GM19438 (cell line): Measurements from ENCODE around the gene SLC14A1.
"Not testable (repeated sequence)": the region's sequence is repeated elsewhere in the genome, so short reads cannot be mapped to it uniquely, and the experiment has no call there.

ENCODE experiments used
- ATAC-seq: cut with Tn5 transposase; IDR thresholded peaks from one replicate; pipeline ENCODE4 v1.9.1; 2021; ENCODE audit warnings: low read depth; ENCODE audit not compliant: unreplicated experiment

SLC14A1 gene

GRCh38 chr18:45753286-45753685 lies 29.3 kb downstream of the SLC14A1 start:
- ATAC-seq: no peak

GRCh38 chr18:45755934-45756333 lies 32.0 kb downstream of the SLC14A1 start:
- no peak for ATAC-seq

DNA sequence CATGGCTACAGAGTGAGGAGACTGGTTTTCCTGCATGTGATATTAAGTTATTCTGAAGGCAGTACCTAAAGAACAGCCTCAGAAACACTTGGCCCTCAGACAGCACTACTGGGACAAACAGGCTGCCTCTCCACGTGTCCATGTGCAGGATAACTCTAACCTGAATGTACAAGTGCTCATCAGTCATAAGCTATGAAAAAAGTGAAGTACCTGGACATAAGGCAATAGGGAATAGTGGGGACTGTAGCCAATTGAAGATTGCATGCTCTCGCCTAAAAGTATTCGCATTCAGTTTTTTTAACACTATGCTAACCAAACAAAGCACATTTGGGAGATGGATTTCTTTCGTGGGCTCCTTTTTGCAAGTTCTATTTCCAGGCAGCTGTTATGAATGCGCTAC lies 33.0 kb downstream of the SLC14A1 start:
- no peak for ATAC-seq

DNA sequence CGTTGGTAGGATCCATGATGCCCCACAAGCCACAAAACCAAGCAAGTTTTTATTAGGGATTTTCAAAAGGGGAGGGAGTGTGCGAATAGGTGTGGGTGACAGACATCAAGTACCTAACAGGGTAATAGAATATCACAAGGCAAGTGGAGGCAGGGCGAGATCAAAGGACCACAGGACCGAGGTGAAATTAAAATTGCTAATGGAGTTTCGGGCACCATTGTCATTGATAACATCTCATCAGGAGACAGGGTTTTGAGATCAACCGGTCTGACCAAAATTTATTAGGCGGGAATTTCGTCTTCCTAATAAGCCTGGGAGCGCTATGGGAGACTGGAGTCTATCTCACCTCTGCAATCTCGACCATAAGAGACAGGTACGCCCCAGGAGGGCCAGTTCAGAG lies 33.7 kb downstream of the SLC14A1 start:
- not testable (repeated sequence) for ATAC-seq

GRCh38 chr18:45760462-45761036 lies 36.6 kb downstream of the SLC14A1 start:
- no peak for ATAC-seq

- ATAC-seq: no peak
Measured at GRCh38 chr18:45761512-45762114, 37.6 kb downstream of the SLC14A1 start.

DNA sequence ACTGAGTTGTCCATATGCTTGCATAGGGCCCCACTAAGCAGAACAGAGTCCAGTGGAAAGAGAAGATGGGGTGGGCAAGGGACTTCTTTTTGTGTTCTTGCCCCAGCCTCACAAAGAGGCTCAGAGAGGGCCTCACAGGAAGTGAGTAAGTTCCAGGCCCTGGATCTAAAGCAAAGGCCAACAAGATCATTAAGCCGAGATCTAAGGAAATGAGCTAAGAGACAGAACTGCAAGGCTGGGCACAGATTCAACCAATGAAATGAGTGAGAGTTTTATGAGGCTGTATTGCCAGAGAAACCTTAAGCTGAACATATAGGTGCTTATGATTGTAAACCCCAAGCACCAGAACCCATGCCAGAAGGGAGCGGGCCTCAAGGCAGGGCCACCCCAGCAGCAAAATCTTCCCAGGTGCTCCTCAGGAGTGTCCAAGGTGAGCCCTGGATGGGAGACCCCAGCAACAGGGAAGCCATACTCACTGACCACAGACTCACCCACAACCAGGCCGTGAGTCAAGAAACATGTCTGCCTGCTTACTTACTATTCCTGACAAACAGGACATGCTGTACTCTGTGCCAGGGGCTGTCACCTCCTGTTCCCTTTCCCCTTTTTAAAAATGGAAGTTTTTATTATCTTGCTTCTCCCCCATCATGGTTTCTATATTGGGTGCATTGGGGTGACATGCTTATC lies 40.2 kb downstream of the SLC14A1 start:
- ATAC-seq: no peak

GRCh38 chr18:45765796-45766195 lies 41.8 kb downstream of the SLC14A1 start:
- no peak for ATAC-seq

GRCh38 chr18:45771587-45772480 lies 47.9 kb downstream of the SLC14A1 start:
- ATAC-seq: no peak

GRCh38 chr18:45774065-45774521 lies 50.1 kb downstream of the SLC14A1 start:
- ATAC-seq: peak; percentile 60

- peak; percentile 64 for ATAC-seq
Measured at GRCh38 chr18:45775241-45775676, 51.3 kb downstream of the SLC14A1 start.

DNA sequence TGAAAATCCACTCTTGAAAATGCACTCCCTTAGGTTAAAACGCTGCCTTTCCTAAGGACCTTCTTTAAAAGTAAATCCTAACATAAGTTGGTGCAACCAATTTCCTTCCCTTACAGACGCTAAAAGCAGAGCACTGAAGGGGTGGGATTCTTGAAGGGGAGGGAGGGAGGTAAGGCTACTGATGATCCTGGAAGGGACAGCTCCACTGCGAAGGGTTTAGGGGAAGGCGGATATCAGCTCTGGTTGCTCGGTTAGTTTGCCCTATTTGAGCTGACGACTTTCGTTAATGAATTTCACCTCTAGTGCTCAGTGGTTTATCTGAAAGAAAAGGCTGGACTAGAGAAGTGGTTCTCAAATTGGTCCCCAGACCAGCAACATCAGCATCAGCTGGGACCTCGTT lies 51.8 kb downstream of the SLC14A1 start:
- no peak for ATAC-seq

DNA sequence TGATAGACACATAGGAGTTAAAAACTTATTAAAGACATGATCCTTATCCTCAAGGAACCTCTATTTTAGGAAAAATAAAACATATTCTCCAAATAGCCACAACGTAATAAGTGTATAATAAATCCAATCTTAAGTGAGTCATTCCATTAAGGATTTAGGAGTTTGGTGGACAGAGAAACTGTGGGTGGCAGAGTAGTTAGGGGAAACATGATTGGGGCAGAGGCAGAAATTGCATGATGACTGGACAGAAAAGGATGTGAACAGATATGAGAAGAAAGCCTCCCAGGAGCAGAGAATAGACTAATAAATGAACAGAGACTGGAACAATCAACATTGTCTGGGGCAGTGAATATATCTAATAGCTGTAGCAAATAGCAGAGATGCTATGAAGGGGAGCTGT lies 53.4 kb downstream of the SLC14A1 start:
- ATAC-seq: no peak

GRCh38 chr18:45780568-45780967 lies 56.6 kb downstream of the SLC14A1 start:
- ATAC-seq: no peak

GRCh38 chr18:45782662-45783061 lies 58.7 kb downstream of the SLC14A1 start:
- no peak for ATAC-seq

DNA sequence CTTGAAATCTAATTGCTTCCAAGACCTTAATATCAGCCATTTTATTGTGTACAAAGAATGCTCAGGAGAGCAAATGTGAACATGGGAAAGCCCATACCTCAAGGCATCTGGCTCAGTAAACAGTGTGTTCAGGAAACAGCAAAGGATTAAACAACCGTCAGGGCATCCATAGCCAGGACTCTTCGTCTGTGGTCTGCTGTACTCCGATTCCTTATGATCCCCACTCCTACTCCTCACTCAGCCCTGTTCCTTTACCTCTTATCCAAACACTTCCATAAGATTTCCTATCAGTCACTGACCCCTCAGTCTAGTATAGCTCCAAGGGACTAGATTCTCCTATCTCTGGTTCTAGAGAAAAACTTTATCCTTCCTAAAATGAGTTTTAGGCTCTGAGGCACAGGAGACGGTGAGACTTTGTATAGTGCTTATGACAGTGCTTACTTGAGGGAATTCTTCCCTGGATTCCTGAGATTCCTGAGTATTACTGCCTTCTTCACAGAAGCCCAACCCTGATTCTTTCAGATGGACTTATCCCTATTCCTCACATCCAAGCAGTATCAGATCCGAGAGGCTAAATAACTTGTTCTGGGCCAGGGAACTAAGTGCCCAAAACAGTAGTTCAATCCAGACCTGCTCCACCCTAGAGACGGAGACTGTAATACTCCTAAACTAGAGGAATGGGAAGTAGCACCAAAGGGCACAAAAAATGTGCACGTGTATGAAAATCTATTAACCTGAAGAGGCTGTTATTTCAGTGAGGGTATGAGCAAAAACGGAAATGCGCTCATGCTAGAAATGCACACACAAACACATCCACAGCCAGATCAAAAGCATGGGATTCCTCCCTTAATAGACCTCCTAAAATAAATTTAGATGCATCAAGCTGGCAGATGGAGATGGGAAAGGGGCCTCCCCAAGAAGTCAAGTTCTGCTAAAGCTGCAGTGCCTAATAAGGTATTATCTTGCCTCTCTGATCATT lies 59.4 kb downstream of the SLC14A1 start:
- no peak for ATAC-seq

- ATAC-seq: no peak
Measured at GRCh38 chr18:45785134-45785533, 61.2 kb downstream of the SLC14A1 start.

DNA sequence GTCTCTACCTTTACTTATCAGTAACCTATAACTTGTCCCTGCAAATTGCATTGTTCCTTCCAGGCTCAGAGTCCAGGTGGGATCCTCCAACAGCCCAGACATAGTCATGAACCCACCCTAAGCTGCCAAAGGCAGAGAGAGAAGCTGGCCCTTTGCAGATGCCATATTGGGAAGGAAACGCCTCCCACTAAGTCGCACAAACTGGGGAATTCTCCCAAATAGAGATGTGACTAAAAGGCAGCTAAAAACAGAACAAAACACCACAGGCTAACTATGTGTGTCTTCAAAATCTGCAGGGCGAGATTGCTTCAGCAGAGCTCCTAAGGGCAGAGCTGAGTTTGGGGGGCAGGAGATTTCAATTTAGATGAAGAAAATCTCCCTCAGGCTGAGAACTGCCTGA lies 63.0 kb downstream of the SLC14A1 start:
- no peak for ATAC-seq

DNA sequence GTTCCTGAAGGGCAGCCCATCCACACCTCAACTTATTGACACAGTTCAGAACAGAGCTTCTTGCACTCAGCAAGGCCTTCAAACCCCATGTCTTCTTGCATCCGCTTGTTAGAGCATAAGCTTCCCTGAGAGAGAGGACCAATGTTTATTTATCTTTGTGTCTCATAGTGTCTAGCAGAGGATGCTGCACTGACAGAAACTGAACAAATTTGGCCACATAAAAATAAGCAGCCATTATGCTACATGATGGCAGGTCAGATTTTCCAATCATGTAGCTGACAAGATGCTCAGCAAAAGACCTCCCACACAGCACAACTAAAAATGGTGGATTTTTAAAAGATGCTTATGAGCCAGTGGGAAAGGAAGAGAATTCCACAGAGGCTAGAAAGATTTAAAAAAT lies 63.4 kb downstream of the SLC14A1 start:
- no peak for ATAC-seq

DNA sequence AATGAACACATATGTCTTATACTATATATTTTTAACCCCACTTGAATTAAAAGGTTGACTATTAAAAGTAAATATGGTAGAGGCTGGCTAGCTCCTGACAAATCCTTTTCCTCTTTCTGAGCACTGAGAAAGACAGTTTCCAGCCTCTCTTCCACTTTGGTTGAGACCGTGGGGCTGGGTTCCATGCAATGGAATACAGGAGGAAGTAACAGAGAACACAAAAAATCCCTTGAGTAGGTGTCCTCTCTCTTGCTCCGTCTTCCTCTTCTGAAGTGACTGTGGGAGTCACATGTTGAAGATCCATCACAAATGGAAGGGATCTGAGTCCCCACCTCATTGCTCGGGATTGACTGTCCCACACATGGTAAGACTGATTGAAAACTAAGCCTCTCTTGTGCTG lies 64.9 kb downstream of the SLC14A1 start:
- ATAC-seq: no peak
